GM12864 (cell line): ENCODE measurements around the gene SSU72.
A peak's percentile ranks its signal among the peaks of the same experiment; 100 is the strongest.

Source experiments
- DNase-seq: peaks from one replicate; pipeline ENCODE4 v3.0.0-alpha.2; 2011; ENCODE audit warnings: low read depth
- H3K4me3 ChIP-seq: 2 replicates; pipeline ENCODE4 v1.5.1; 2011; ENCODE audit warnings: mild to moderate bottlenecking, low read depth, low read length, control low read depth
- TF ChIP-seq, protein P1 (sequence below): IDR thresholded peaks from 2 replicates; pipeline ENCODE4 v1.5.1; 2011; ENCODE audit warnings: low read depth, mild to moderate bottlenecking, moderate library complexity, low read length, control low read depth, inconsistent platforms; ENCODE audit errors: missing control alignments

Gene SSU72

DNA sequence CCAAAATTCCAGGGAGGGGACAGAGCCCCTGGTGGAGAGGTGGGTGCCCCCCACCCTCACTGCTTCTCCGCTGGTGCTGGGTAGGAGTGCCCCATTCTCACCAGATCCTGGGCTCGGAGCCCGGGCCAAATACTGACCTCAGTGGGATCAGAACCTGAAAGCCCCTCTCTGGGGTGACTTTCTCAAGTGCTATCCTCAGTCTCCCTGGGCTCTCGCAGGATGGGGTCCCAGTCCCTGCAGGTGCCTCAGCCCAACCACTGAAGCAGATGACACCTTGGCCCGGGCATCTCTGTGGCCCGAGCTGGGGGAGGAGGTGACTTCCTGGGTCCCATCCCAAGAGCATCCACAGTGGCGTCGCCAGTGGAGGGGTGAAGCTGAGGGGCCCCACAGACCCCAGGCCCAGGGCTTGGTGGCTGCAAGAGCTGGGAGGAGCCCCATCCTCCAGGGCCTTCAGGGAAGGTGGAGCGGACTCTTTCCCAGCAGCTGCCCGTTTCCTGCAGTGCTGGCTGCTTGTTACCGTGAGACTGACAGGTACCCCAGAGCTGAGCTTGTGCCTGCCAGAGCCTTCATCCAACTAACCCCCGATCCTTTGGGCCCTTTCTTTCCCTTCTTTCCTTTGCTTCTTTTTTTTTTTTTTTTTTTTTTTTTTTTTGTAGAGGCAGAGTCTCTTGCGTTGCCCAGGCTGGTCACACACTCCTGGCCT, 29.2 kb upstream of the SSU72 start:
- no peak overlapping the region for H3K4me3 ChIP-seq
- no peak for DNase-seq
- TF ChIP-seq, protein P1, sequence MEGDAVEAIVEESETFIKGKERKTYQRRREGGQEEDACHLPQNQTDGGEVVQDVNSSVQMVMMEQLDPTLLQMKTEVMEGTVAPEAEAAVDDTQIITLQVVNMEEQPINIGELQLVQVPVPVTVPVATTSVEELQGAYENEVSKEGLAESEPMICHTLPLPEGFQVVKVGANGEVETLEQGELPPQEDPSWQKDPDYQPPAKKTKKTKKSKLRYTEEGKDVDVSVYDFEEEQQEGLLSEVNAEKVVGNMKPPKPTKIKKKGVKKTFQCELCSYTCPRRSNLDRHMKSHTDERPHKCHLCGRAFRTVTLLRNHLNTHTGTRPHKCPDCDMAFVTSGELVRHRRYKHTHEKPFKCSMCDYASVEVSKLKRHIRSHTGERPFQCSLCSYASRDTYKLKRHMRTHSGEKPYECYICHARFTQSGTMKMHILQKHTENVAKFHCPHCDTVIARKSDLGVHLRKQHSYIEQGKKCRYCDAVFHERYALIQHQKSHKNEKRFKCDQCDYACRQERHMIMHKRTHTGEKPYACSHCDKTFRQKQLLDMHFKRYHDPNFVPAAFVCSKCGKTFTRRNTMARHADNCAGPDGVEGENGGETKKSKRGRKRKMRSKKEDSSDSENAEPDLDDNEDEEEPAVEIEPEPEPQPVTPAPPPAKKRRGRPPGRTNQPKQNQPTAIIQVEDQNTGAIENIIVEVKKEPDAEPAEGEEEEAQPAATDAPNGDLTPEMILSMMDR: no peak

DNA sequence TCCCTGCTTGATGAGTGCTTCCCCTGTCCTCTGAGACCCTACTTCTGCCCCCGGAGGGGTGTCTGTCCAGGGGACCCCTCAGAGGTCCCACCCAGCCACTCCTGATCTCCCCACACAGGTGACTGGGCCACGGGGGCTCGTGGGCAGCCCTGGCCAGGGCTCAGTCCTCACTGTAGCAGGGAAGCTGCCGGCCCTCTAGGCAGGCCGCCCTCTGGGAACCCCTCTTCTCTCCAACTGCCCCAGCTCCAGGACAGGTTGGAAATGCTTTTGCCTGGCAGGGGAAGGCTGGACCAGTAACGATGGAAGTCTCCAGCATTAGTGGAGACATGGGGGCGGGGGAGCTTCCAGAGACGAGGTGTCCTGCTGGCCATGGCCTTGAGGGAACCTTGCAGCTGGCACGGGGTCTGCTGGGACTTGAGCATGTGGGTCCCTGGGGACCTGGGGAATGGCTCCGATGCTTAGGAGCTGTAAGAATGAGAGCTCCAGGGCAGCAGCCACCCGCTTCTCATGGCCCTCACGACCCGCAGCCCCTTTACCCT, 28.4 kb upstream of the SSU72 start:
- DNase-seq: no peak
- H3K4me3 ChIP-seq: no peak overlapping the region
- TF ChIP-seq, protein P1: no peak

DNA sequence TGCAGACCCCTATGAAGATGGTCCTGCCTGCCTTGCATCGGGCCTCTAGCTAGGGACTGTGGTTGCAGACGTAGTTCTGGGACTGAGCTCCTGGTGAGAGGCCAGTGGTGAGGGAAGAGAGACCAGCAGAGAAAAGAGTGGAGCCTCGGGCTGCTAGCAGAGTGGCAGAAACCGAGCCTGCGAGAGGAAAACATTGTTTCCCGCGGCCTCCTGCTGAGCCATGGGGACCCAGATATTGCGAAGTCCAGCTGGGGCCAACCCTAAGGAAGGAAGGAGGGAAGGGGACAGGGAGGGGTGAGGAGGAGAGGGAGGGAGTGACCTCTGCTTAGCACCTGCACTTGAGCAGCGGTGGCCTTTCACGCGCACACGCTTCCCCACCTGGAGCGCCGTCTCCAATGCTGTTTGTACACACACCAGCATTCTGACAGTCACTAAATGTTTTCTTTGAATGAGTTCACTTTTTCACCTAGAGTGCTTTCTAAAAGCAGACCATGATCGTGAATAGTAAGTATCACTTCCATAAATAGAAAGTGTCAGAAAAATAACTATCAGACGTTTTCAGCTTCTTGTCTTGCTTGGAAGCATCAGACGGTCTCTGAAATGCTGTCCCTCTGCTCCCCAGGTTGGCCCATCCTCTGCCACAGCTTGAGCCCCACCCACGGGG, 27.8 kb upstream of the SSU72 start:
- no peak overlapping the region for H3K4me3 ChIP-seq
- TF ChIP-seq, protein P1: no peak
- DNase-seq: peak; percentile 41

DNA sequence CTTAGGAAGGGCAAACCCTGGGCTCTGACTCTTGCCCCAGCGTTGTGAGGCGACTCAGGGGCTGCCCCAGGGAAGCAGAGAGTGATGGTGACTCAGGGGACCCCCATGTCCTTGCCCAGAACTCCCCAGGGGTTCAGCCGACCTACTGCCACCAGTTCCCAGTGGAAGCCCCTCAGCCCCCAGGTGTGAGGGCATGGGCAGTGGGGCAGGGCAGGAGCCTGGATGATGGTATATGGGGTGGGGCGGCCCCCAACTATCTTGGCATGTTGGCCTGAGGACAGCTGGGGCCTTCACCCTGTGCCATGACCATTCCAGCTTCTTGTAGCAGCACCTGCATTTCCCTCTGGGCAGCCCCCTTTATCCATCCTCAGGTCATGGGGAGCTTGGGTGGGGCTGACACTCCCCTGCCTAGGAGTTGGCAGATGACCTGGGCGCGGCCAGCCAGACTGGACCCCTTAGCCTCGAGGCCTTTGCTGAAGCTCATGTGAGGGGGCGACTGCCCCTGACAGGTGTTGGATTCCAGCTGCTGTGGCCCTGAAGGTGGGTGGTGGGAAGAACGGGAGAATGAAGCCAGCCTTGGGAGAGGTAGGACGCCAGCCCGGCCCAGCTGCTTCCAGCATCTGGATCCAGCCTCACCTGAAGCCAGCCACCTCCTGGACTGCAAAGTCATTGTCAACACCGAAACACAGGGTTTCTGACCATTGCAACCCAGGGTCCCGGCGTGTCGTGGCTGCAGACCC, 27.1 kb upstream of the SSU72 start:
- TF ChIP-seq, protein P1: no peak
- no peak for DNase-seq
- no peak overlapping the region for H3K4me3 ChIP-seq

DNA sequence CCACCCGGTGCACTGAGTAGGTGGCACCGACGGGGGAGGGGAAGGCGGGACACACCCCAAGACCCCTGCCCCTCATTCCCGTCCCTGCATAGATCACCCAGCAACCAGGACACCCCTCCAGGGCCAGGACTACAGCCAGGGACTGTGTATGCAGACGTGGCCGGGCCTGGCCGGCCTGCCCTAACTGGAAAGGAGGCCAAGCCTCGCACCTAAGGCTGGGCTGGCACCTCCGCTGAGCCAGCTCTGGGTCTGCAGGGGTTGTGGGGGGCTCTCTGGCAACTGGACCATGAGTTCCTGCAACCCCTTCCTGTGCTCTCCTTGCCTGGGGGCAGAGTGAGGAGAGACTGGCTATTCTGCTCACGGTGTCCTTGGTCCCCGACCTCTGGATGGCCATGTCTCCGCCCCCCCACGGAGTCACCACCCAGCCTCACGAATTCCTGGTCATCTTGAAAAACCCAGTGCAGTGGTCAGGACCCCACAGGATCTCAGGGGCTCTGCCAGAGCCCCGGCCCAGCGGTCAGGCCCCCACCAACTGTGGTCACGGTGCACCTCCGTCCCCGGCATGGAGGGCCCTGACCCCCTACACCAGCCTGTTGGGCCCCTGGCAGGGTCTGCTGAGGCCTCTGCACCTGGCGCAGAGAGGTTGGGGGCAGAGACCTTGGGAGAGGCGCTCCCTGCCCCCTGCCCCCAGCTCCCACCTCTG, 26.3 kb upstream of the SSU72 start:
- no peak overlapping the region for H3K4me3 ChIP-seq
- DNase-seq: no peak
- TF ChIP-seq, protein P1: no peak
